Liver (tissue), 3 donors: ENCODE measurements around the gene STC2.

ENCODE experiments used
- CTCF ChIP-seq: fragments of 150-350 bp; IDR thresholded peaks from 2 replicates; pipeline ENCODE4 v1.5.1; 2017; ENCODE audit warnings: improper control_type of control experiment, low read depth, low read length; ENCODE audit not compliant: missing input control
- EGR1 ChIP-seq, 2 donors: IDR thresholded peaks; 2 replicates each; pipeline ENCODE4 v1.6.1; 2016 to 2018; ENCODE audit warnings: antibody characterized with exemption in 2 of 2, low read depth in 2 of 2
- RAD21 ChIP-seq, 2 donors: IDR thresholded peaks; 2 replicates each; pipeline ENCODE4 v1.6.1; 2016; ENCODE audit warnings: antibody characterized with exemption in 2 of 2, mild to moderate bottlenecking in 2 of 2
- REST ChIP-seq: IDR thresholded peaks from 2 replicates; pipeline ENCODE4 v1.6.1; 2016; ENCODE audit warnings: antibody characterized with exemption, mild to moderate bottlenecking
- SP1 ChIP-seq: IDR thresholded peaks from 2 replicates; pipeline ENCODE4 v1.6.1; 2018; ENCODE audit warnings: antibody characterized with exemption, mild to moderate bottlenecking
- YY1 ChIP-seq: IDR thresholded peaks from 2 replicates; pipeline ENCODE4 v1.6.1; 2016; ENCODE audit warnings: antibody characterized with exemption, mild to moderate bottlenecking
- TF ChIP-seq, protein P1 (sequence below): IDR thresholded peaks from 2 replicates; pipeline ENCODE4 v1.6.1; 2016; ENCODE audit warnings: antibody characterized with exemption
- donor health status: healthy.
- donor health status: healthy.

- TF ChIP-seq REST = no peak
- TF ChIP-seq CTCF = no peak
- TF ChIP-seq RAD21 (IDR thresholded peaks at IDR 0.05) = no peak
- no peak for TF ChIP-seq YY1
- no peak for TF ChIP-seq SP1
- TF ChIP-seq, protein P1, sequence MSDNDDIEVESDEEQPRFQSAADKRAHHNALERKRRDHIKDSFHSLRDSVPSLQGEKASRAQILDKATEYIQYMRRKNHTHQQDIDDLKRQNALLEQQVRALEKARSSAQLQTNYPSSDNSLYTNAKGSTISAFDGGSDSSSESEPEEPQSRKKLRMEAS = no peak
- TF ChIP-seq EGR1 (IDR thresholded peaks at IDR 0.05; ENCODE audit: low read depth in 2 of 2) = no peak
Observed at GRCh38 chr5:173312821-173313220, 15.4 kb downstream of the STC2 start.
